Ramos (cell line): ENCODE data around the gene NT5C.

Source experiments
- in situ Hi-C: fragments of 300-500 bp; cut with MboI; formaldehyde crosslinking; loops from one replicate; pipeline ENCODE4 v1.14.3; 2022; ENCODE audit warnings: low sequenced_read_pairs; ENCODE audit not compliant: unreplicated experiment

NT5C gene

GRCh38 chr17:75124041-75124818, 7.3 kb downstream of the NT5C start:
- in situ Hi-C loops, result no loop called here

- in situ Hi-C loops, result loop anchor here (5.0 kb wide), 1 partner anchor 294 kb away; no protein-coding TSS in a partner anchor
Measured at GRCh38 chr17:75118307-75118706, 13.2 kb downstream of the NT5C start.

- in situ Hi-C loops, result loop anchor here (5.0 kb wide), 1 partner anchor 296 kb away; no protein-coding TSS in a partner anchor
Measured at GRCh38 chr17:75116737-75117136, 14.8 kb downstream of the NT5C start.

- in situ Hi-C loops, result loop anchor here (5.0 kb wide), 1 partner anchor 297 kb away; no protein-coding TSS in a partner anchor
Measured at GRCh38 chr17:75115555-75115954, 16.0 kb downstream of the NT5C start.

- in situ Hi-C loops, result loop anchor here (5.0 kb wide), 1 partner anchor 298 kb away; no protein-coding TSS in a partner anchor
Measured at GRCh38 chr17:75114552-75115314, 16.8 kb downstream of the NT5C start.

GRCh38 chr17:75113798-75114551, 17.6 kb downstream of the NT5C start:
- in situ Hi-C loops, result no loop called here

- in situ Hi-C loops, result no loop called here
Measured at GRCh38 chr17:75111777-75112335, 19.7 kb downstream of the NT5C start.

- in situ Hi-C loops, result no loop called here
Measured at GRCh38 chr17:75110234-75110937, 21.2 kb downstream of the NT5C start.

- in situ Hi-C loops, result no loop called here
Measured at GRCh38 chr17:75109407-75110233, 21.9 kb downstream of the NT5C start, which contains the start of gene ARMC7. TSS of gene ARMC7 (plus strand) at chr17:75109969. CDS start at chr17:75110289, 320 bp downstream.

- in situ Hi-C loops, result no loop called here
Measured at GRCh38 chr17:75109046-75109406, 22.5 kb downstream of the NT5C start.

GRCh38 chr17:75108193-75108592, 23.3 kb downstream of the NT5C start:
- in situ Hi-C loops, result no loop called here

- in situ Hi-C loops, result no loop called here
Measured at GRCh38 chr17:75105126-75106080, 26.1 kb downstream of the NT5C start.

- in situ Hi-C loops, result no loop called here
Measured at GRCh38 chr17:75103601-75104554, 27.7 kb downstream of the NT5C start.

GRCh38 chr17:75102385-75102821, 29.1 kb downstream of the NT5C start:
- in situ Hi-C loops, result no loop called here

- in situ Hi-C loops, result no loop called here
Measured at GRCh38 chr17:75099881-75100595, 31.5 kb downstream of the NT5C start.

GRCh38 chr17:75098861-75099260, 32.7 kb downstream of the NT5C start:
- in situ Hi-C loops, result no loop called here
